ENCODE data around the gene PKIG. TPM values are rescaled to one million over a fixed set of nuclear protein-coding genes. Genes with fewer than 3 reads are reported as not detected.

Gene PKIG
- total RNA-seq, 4 donors from 2014 or later: 21.5 to 42.6 (median 28.2) TPM

DNA sequence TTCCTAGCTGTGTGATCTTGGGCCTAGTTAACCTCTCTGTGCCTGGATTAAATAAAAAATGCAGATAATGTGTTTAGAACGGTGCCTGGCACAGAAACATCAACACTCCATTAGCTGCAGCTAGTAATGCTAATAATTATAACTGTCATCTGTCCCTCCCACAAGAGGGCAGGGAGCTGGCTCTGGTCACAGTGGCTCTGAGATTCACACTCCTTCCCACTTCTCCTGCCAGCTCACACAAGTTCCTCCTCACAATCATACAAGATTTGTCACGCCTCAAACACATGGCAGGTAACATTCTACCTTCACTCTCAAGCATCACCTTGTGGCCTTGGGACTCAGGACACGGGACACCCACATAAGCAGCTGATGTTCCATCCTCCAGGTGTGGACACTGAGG lies 66.7 kb downstream of the PKIG start:
- H3K4me3 ChIP-seq (ENCODE audit: low read depth, poor library complexity, severe bottlenecking): no peak overlapping the region
- TF ChIP-seq POLR2A (IDR thresholded peaks at IDR 0.05) (no peak), CTCF (IDR thresholded peaks at IDR 0.05) (no peak)
- intact Hi-C loops (cut with DNase I; ENCODE audit: low total_unique reads): no loop called here
- 64 to 66% methylated on average over 3 of the region's 3 CpGs for whole genome bisulfite sequencing, 2 donors
- no peak for DNase-seq (ENCODE audit: low spot score in 2 of 2)

- no peak for DNase-seq (ENCODE audit: low spot score in 2 of 2)
- no peak overlapping the region for H3K4me3 ChIP-seq (ENCODE audit: low read depth, poor library complexity, severe bottlenecking)
- intact Hi-C loops (cut with DNase I; ENCODE audit: low total_unique reads): no loop called here
- TF ChIP-seq POLR2A (IDR thresholded peaks at IDR 0.05): no peak
- TF ChIP-seq CTCF (IDR thresholded peaks at IDR 0.05): no peak
- WGBS, 2 donors: 78 to 87% methylated on average over 6 of the region's 6 CpGs
These were observed 67.6 kb downstream of the PKIG start for GRCh38 chr20:44649976-44650375.

DNA sequence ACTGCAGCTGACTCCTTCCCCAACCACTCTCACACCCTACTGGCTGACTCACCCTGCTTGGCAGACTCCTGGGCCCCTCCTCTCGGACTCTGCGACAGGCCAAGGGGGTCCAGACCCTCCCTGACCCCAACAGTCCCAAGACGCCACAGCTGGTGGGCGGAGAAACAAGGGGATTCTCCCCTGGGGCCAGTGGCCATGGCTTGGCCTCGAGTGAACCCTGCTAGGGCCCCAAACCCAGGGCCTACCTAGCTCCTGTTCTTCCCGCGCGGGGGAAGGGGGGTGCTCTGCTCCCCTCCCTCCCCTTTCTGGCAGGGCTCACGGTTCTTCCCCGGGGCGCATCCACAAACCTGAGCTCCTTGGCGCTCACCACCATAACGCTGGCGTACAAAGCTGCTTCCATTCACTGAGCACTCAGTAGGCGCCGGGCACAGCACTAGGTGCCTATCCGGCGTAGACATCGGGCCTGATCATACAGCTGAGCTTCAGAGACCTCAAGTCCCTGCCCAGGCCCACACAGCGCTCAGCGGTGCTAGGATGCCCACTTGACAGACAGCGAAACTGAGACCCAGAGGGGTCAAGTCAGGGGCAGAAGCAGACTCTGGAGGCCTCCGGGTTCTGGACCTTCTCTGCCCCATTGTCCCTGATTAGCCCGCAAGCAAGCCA lies 68.5 kb downstream of the PKIG start:
- 18 to 34% methylated on average over 14 to 16 of the region's 24 CpGs for WGBS, 2 donors
- TF ChIP-seq CTCF (IDR thresholded peaks at IDR 0.05): no peak
- no peak for TF ChIP-seq POLR2A (IDR thresholded peaks at IDR 0.05)
- peak overlapping the region; percentile 78 for H3K4me3 ChIP-seq (ENCODE audit: low read depth, poor library complexity, severe bottlenecking)
- no peak for DNase-seq (ENCODE audit: low spot score in 2 of 2)
- intact Hi-C loops (cut with DNase I; ENCODE audit: low total_unique reads): no loop called here

DNA sequence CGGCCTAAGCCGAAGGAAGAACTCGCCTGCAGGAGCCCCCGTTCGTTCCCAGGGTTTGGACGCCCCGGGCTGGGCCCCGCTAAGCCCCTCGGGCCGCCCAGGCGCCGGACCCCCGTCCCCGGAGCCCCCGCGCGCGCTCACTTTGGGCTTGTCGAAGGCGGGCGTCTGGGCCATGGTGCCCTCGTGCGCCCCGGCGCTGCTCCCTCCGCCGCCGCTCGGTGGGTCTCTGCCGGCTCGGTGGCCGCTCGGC lies 69.0 kb downstream of the PKIG start:
- H3K4me3 ChIP-seq (ENCODE audit: low read depth, poor library complexity, severe bottlenecking): peak overlapping the region; percentile 78
- no peak for TF ChIP-seq POLR2A (IDR thresholded peaks at IDR 0.05)
- TF ChIP-seq CTCF (IDR thresholded peaks at IDR 0.05): no peak
- WGBS, 2 donors: 0 to 4% methylated on average over 1 to 20 of the region's 33 CpGs
- DNase-seq (ENCODE audit: low spot score in 2 of 2): no peak
- intact Hi-C loops (cut with DNase I; ENCODE audit: low total_unique reads): no loop called here

DNA sequence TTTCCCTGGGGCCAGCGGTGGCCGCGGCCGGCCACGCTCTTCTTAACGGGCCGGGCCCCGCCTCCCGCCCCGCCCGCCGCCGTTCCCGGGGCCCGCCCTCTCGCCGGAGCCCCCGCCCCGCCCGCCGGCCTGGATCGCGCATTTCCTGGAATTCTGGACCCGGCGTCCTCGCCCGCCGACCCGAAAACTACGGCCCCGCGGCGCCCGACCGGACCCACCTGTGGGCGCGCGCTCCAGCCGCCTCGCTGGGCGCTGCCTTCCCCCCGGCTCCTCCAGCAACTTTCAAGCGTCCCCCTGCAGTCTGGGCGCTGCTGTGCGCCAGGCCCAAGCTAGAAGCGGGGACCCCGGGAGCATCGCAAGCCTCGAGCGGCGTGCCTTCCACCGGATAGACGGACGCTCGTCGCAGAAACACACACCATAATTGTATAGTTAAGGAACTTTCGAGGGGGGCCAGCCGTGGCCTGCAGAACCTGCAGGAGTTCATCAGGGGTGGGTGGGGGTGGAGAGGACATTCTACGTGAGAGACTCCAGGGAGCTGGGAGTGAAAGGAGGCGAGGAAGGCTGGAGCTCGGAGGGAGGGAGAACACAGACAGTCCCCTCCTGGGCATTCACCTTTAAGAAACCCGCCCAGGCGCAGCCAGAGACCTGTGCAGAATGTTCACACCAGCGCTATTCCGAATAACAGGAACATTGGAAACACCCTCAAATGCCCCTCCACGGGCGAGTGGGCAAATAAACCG lies 69.5 kb downstream of the PKIG start, which contains the start of gene ADA:
TSS of gene ADA (minus strand) at position 16 of the 740 bp plus-strand sequence. CDS start 92 bp downstream, outside the sequence.
- peak in 1 of 2 donors; percentile 94 for DNase-seq (ENCODE audit: low spot score in 2 of 2)
- intact Hi-C loops (cut with DNase I; ENCODE audit: low total_unique reads): no loop called here

More for the DNA sequence above, 69.5 kb downstream of the PKIG start, which contains the start of gene ADA:
- TF ChIP-seq CTCF (IDR thresholded peaks at IDR 0.05) (no peak), POLR2A (IDR thresholded peaks at IDR 0.05) (no peak)
- 0% methylated on average over 12 to 15 of the region's 68 CpGs for WGBS, 2 donors
- H3K4me3 ChIP-seq (ENCODE audit: low read depth, poor library complexity, severe bottlenecking): peak within 1 kb of the TSS; percentile 78
